Astrocyte (in vitro differentiated cells and primary cell): ENCODE data around the gene DTX2. TPM values are rescaled to one million over a fixed set of nuclear protein-coding genes. Genes with fewer than 3 reads are reported as not detected.

ENCODE experiments used
- DNase-seq: peaks from one replicate; pipeline ENCODE4 v3.0.0-alpha.2; 2010; ENCODE audit warnings: low read depth
- FAIRE-seq: peaks from 2 replicates; lab custom pipeline; 2011; peaks lifted over from hg19 to GRCh38; lab: Jason Lieb, UNC
- H2AFZ ChIP-seq: 2 replicates; pipeline ENCODE4 v1.6.0; 2012; ENCODE audit warnings: low read depth, low read length, inconsistent platforms
- H3K27ac ChIP-seq: 2 replicates; pipeline ENCODE4 v1.5.1; 2011; ENCODE audit warnings: low read depth, low read length, inconsistent platforms
- H3K27me3 ChIP-seq: 2 replicates; pipeline ENCODE4 v1.6.0; 2011; ENCODE audit warnings: low read length, inconsistent platforms; ENCODE audit not compliant: insufficient read depth
- H3K36me3 ChIP-seq: 2 replicates; pipeline ENCODE4 v1.5.1; 2011; ENCODE audit warnings: low read length, inconsistent platforms; ENCODE audit not compliant: insufficient read depth
- H3K4me1 ChIP-seq: 2 replicates; pipeline ENCODE4 v1.5.1; 2011; ENCODE audit warnings: low read length, inconsistent platforms; ENCODE audit not compliant: insufficient read depth
- H3K4me2 ChIP-seq: 2 replicates; pipeline ENCODE4 v1.6.0; 2012; ENCODE audit warnings: low read length, inconsistent platforms
- H3K4me3 ChIP-seq: 2 replicates; pipeline ENCODE4 v1.5.1; 2011; ENCODE audit warnings: low read depth, mild to moderate bottlenecking, low read length, inconsistent platforms; ENCODE audit not compliant: insufficient read depth
- H3K79me2 ChIP-seq: 2 replicates; pipeline ENCODE4 v1.6.0; 2012; ENCODE audit warnings: mild to moderate bottlenecking, low read length, inconsistent platforms; ENCODE audit not compliant: insufficient read depth
- H3K9ac ChIP-seq: 2 replicates; pipeline ENCODE4 v1.6.0; 2012; ENCODE audit warnings: mild to moderate bottlenecking, low read length, inconsistent platforms
- H3K9me3 ChIP-seq: 2 replicates; pipeline ENCODE4 v1.5.1; 2012; ENCODE audit warnings: low read depth, mild to moderate bottlenecking, low read length, inconsistent platforms; ENCODE audit not compliant: insufficient read depth
- H4K20me1 ChIP-seq: 2 replicates; pipeline ENCODE4 v1.6.0; 2012; ENCODE audit warnings: low read length, inconsistent platforms; ENCODE audit not compliant: insufficient read depth
- H3K27ac Mint-ChIP-seq: one replicate; pipeline ENCODE4 v1.8.0; 2021; ENCODE audit warnings: mild to moderate bottlenecking, mixed read lengths; ENCODE audit not compliant: unreplicated experiment
- H3K27me3 Mint-ChIP-seq: one replicate; pipeline ENCODE4 v1.8.0; 2021; ENCODE audit warnings: low read depth, mixed read lengths; ENCODE audit not compliant: unreplicated experiment
- H3K36me3 Mint-ChIP-seq: one replicate; pipeline ENCODE4 v1.8.0; 2021; ENCODE audit warnings: low read depth, mixed read lengths; ENCODE audit not compliant: unreplicated experiment
- H3K4me1 Mint-ChIP-seq: one replicate; pipeline ENCODE4 v1.8.0; 2021; ENCODE audit warnings: low read depth, mixed read lengths; ENCODE audit not compliant: unreplicated experiment
- H3K4me3 Mint-ChIP-seq: one replicate; pipeline ENCODE4 v1.8.0; 2021; ENCODE audit warnings: mild to moderate bottlenecking, moderate library complexity, mixed read lengths; ENCODE audit not compliant: unreplicated experiment
- H3K9me3 Mint-ChIP-seq: one replicate; pipeline ENCODE4 v1.8.0; 2021; ENCODE audit warnings: mild to moderate bottlenecking, mixed read lengths; ENCODE audit not compliant: unreplicated experiment
- EZH2 ChIP-seq: IDR thresholded peaks from 2 replicates; pipeline ENCODE4 v1.6.1; 2012; ENCODE audit warnings: mild to moderate bottlenecking, low read length, inconsistent platforms; ENCODE audit not compliant: insufficient read depth
- total RNA-seq: library from RNA; stranded (reverse); gene quantifications from 2 replicates; pipeline ENCODE4 v1.2.1, GENCODE V29; 2021
- TF ChIP-seq, protein P1 (sequence below): IDR thresholded peaks from 2 replicates; pipeline ENCODE4 v1.5.1; 2011; ENCODE audit warnings: low read depth, mild to moderate bottlenecking, inconsistent platforms, low read length, moderate library complexity; ENCODE audit not compliant: insufficient read depth

DTX2 gene
- total RNA-seq, 1 donor from 2014 or later, result 19.7 TPM

DNA sequence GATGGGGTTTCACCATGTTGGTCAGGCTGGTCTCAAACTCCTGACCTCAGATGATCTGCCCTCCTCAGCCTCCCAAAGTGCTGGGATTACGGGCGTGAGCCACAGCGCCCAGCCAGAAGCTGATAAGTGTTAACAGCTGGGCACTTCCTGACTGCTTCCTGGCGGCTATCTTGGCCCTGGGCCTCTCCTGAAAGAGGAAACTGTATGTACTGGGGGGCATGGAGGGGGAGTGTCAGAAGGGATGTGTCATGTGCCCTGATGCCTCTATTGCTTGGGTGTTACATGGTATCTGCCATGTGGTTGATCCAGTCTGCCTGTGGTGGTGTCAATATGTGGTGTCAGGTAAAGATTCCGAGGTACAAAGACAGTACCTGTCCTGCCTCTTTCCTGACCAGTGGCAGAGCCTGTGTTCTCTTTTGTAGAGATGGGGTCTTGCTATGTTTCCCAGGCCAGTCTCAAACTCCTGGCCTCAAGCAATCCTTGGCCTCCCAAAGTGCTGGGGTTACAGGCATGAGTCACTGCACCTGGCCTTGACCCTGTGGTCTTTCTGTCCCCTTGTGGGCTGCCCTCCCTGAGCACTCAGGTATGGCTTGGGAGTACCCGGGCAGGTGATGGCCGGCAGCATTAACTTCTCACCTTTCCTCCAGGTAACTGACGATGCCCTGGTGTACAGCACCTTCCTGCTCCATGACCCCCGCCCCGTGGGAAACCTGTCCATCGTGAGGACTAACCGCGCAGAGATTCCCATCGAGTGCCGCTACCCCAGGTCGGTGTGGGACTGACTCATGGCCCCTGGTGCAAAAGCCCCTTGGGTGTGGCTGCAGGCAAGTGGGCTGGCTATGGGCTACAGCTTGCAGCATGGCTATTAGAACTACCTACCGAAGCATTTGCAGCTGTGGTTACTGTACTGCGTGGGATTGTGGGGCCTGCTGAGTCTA lies 32.4 kb upstream of the DTX2 start:
- no peak overlapping the region for H3K27ac ChIP-seq
- no peak overlapping the region for H3K4me2 ChIP-seq
- no peaks in the 10 kb centered on the region for H3K36me3 Mint-ChIP-seq
- FAIRE-seq (no peak), DNase-seq (no peak)
- no peaks in the 10 kb centered on the region for H3K27me3 ChIP-seq
- H3K9me3 ChIP-seq, result no peaks in the 10 kb centered on the region
- H3K9ac ChIP-seq, result no peak overlapping the region
- H2AFZ ChIP-seq, result no peak overlapping the region
- no peak overlapping the region for H3K27ac Mint-ChIP-seq
- no peak overlapping the region for H3K4me3 ChIP-seq
- no peaks in the 10 kb centered on the region for H4K20me1 ChIP-seq
- H3K9me3 Mint-ChIP-seq, result no peaks in the 10 kb centered on the region
- no peaks in the 10 kb centered on the region for H3K4me1 Mint-ChIP-seq
- peaks cover 4% of the 10 kb centered on the region for H3K27me3 Mint-ChIP-seq
- peaks cover 4% of the 10 kb centered on the region for H3K4me1 ChIP-seq
- H3K4me3 Mint-ChIP-seq, result no peak overlapping the region
- no peaks in the 10 kb centered on the region for H3K36me3 ChIP-seq
- H3K79me2 ChIP-seq, result no peaks in the 10 kb centered on the region
- TF ChIP-seq EZH2, result no peak
- TF ChIP-seq, protein P1, sequence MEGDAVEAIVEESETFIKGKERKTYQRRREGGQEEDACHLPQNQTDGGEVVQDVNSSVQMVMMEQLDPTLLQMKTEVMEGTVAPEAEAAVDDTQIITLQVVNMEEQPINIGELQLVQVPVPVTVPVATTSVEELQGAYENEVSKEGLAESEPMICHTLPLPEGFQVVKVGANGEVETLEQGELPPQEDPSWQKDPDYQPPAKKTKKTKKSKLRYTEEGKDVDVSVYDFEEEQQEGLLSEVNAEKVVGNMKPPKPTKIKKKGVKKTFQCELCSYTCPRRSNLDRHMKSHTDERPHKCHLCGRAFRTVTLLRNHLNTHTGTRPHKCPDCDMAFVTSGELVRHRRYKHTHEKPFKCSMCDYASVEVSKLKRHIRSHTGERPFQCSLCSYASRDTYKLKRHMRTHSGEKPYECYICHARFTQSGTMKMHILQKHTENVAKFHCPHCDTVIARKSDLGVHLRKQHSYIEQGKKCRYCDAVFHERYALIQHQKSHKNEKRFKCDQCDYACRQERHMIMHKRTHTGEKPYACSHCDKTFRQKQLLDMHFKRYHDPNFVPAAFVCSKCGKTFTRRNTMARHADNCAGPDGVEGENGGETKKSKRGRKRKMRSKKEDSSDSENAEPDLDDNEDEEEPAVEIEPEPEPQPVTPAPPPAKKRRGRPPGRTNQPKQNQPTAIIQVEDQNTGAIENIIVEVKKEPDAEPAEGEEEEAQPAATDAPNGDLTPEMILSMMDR, result no peak

DNA sequence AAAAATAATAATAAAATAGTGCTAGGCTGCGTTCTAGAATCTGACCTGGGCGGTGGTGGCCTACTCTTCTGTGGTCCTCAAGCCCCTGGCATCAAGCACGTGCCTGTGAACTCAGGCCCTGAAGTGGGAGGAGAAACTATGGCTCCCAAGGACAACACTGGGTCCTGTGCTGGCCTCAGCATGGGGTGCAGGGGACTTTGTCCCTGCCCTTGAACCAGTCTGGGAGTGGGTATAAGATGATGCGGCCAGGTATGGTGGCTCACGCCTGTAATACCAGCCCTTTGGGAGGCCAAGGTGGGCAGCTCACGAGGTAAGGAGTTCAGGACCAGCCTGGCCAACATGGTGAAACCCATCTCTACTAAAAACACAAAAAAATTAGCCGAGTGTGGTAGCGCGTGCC lies 31.3 kb upstream of the DTX2 start:
- DNase-seq (no peak), FAIRE-seq (no peak)
- no peak overlapping the region for H3K4me3 ChIP-seq
- Mint-ChIP-seq H3K27me3 (peaks cover 4% of the 10 kb centered on the region), H3K27ac (no peak overlapping the region), H3K36me3 (no peaks in the 10 kb centered on the region), H3K4me1 (no peaks in the 10 kb centered on the region), H3K4me3 (no peak overlapping the region), H3K9me3 (no peaks in the 10 kb centered on the region)
- H3K79me2 ChIP-seq, result no peaks in the 10 kb centered on the region
- no peak overlapping the region for H3K27ac ChIP-seq
- no peaks in the 10 kb centered on the region for H3K9me3 ChIP-seq
- no peak overlapping the region for H2AFZ ChIP-seq
- H3K36me3 ChIP-seq, result no peaks in the 10 kb centered on the region
- no peak overlapping the region for H3K9ac ChIP-seq
- no peaks in the 10 kb centered on the region for H3K4me1 ChIP-seq
- no peaks in the 10 kb centered on the region for H4K20me1 ChIP-seq
- no peak for TF ChIP-seq EZH2
- TF ChIP-seq, protein P1, result no peak
- no peaks in the 10 kb centered on the region for H3K27me3 ChIP-seq
- H3K4me2 ChIP-seq, result no peak overlapping the region

DNA sequence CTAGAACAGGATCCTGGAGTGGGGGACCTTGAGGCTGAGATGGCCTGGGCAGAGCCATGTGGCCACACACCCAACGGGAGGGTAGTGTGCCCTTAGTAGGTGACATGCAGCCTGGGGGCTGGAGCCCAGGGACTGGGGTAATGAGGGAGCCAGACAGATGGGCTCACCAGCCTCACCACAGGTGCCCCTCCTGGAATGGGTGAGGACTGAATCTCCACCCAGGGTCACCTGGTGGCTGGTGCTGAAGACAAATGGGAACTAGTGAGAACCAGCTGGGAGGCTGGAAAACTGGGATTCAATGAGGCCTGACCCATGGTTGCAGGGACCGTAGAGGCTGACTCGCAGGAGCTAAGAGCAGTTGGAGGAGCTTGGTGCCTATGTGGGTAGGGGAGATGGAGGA lies 30.7 kb upstream of the DTX2 start:
- DNase-seq (no peak), FAIRE-seq (no peak)
- H3K36me3 Mint-ChIP-seq, result no peaks in the 10 kb centered on the region
- peaks cover 4% of the 10 kb centered on the region for H3K27me3 Mint-ChIP-seq
- H3K9me3 Mint-ChIP-seq, result no peaks in the 10 kb centered on the region
- H3K4me1 Mint-ChIP-seq, result no peaks in the 10 kb centered on the region
- H3K9me3 ChIP-seq, result no peaks in the 10 kb centered on the region
- H3K27ac ChIP-seq, result no peak overlapping the region
- H4K20me1 ChIP-seq, result no peaks in the 10 kb centered on the region
- no peak overlapping the region for H3K27ac Mint-ChIP-seq
- H3K4me3 ChIP-seq, result no peak overlapping the region
- no peak overlapping the region for H3K4me2 ChIP-seq
- H3K4me1 ChIP-seq, result no peaks in the 10 kb centered on the region
- H2AFZ ChIP-seq, result no peak overlapping the region
- no peaks in the 10 kb centered on the region for H3K36me3 ChIP-seq
- H3K4me3 Mint-ChIP-seq, result no peak overlapping the region
- TF ChIP-seq EZH2, result no peak
- TF ChIP-seq, protein P1, result no peak
- no peaks in the 10 kb centered on the region for H3K27me3 ChIP-seq
- no peak overlapping the region for H3K9ac ChIP-seq
- H3K79me2 ChIP-seq, result no peaks in the 10 kb centered on the region
